Measurements from ENCODE around the gene PARD3B.

GRCh38 chr2:205557873-205558272 is 1012.6 kb downstream of the PARD3B start:
- TF ChIP-seq POLR2AphosphoS5 (IDR thresholded peaks at IDR 0.05; ENCODE audit: low read depth, low read length) (no peak), POLR2A (IDR thresholded peaks at IDR 0.05; ENCODE audit: low read depth, low read length) (no peak)

All from GM12892 (cell line).